ENCODE measurements around the gene C8G.

- TF ChIP-seq, protein P1, sequence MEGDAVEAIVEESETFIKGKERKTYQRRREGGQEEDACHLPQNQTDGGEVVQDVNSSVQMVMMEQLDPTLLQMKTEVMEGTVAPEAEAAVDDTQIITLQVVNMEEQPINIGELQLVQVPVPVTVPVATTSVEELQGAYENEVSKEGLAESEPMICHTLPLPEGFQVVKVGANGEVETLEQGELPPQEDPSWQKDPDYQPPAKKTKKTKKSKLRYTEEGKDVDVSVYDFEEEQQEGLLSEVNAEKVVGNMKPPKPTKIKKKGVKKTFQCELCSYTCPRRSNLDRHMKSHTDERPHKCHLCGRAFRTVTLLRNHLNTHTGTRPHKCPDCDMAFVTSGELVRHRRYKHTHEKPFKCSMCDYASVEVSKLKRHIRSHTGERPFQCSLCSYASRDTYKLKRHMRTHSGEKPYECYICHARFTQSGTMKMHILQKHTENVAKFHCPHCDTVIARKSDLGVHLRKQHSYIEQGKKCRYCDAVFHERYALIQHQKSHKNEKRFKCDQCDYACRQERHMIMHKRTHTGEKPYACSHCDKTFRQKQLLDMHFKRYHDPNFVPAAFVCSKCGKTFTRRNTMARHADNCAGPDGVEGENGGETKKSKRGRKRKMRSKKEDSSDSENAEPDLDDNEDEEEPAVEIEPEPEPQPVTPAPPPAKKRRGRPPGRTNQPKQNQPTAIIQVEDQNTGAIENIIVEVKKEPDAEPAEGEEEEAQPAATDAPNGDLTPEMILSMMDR (IDR thresholded peaks at IDR 0.05), result no peak
- TF ChIP-seq POLR2A (IDR thresholded peaks at IDR 0.05), result no peak
Observed at GRCh38 chr9:136935651-136936050, 9.4 kb upstream of the C8G start.

All from vagina (tissue), 2 donors.